RWPE1 (cell line): ENCODE data around the gene PARD6B.
A peak's percentile ranks its signal among the peaks of the same experiment; 100 is the strongest.

Experiments used
- CTCF ChIA-PET: fragments of 350-600 bp; sonication (Branson Sonifier 250); formaldehyde crosslinking; extraction: SDS; loops from one replicate; lab custom pipeline; 2021; lab: Yijun Ruan, JAX
- POLR2A ChIA-PET: fragments of 400-600 bp; formaldehyde crosslinking; extraction: SDS; loops from one replicate; lab custom pipeline; 2020; ENCODE audit warnings: antibody characterized with exemption; ENCODE audit not compliant: low non-redundant PET; lab: Yijun Ruan, JAX
- DNase-seq: peaks from one replicate; pipeline ENCODE4 v3.0.0; 2012; ENCODE audit warnings: low spot score
- H3K27ac ChIP-seq: fragments of 450-650 bp; 2 replicates; pipeline ENCODE4 v1.5.1; 2017
- CTCF ChIP-seq: fragments of 450-650 bp; conservative IDR thresholded peaks from 2 replicates; pipeline ENCODE4 v1.5.1; 2017; ENCODE audit warnings: low read depth, mild to moderate bottlenecking

Gene PARD6B

GRCh38 chr20:50731930-50732690 is 730 bp downstream of the PARD6B start:
- DNase-seq: peak; percentile 56
- POLR2A ChIA-PET: interaction anchor here (0.6 to 0.9 kb wide), 2 partner anchors 12 kb away, joined by 4 to 7 read pairs; no protein-coding TSS in a partner anchor
- peak overlapping the region; percentile 79 for H3K27ac ChIP-seq
- no peak for TF ChIP-seq CTCF
- CTCF ChIA-PET: interaction anchor here (1.4 to 1.7 kb wide), 2 partner anchors 17 to 96 kb away, joined by 5 read pairs; no protein-coding TSS in a partner anchor

- ChIA-PET POLR2A (interaction anchor here (0.6 kb wide), 1 partner anchor 66 kb away, joined by 3 read pairs; no protein-coding TSS in a partner anchor), CTCF (interaction anchor here (0.5 to 2.4 kb wide), 8 partner anchors 16 to 1352 kb away, joined by 3 to 10 read pairs (median 4); no protein-coding TSS in a partner anchor)
- no peak for DNase-seq
- no peak for TF ChIP-seq CTCF
- H3K27ac ChIP-seq: no peak overlapping the region
Observed at GRCh38 chr20:50733644-50734349, 2.4 kb downstream of the PARD6B start.

GRCh38 chr20:50734730-50735679 is 3.6 kb downstream of the PARD6B start:
- ChIA-PET CTCF (interaction anchor here (0.6 to 2.4 kb wide), 7 partner anchors 15 to 246 kb away, joined by 3 to 10 read pairs (median 3); no protein-coding TSS in a partner anchor), POLR2A (no interaction called here)
- DNase-seq: no peak
- no peak for TF ChIP-seq CTCF
- H3K27ac ChIP-seq: no peak overlapping the region

- peak; percentile 61 for DNase-seq
- CTCF ChIA-PET: interaction anchor here (0.7 to 2.4 kb wide), 4 partner anchors 14 to 245 kb away, joined by 3 to 10 read pairs (median 7); no protein-coding TSS in a partner anchor
Observed at GRCh38 chr20:50735813-50736212, 4.4 kb downstream of the PARD6B start.

GRCh38 chr20:50737352-50737751 is 6.0 kb downstream of the PARD6B start:
- no peak for DNase-seq
- no peak for TF ChIP-seq CTCF
- H3K27ac ChIP-seq: no peak overlapping the region
- CTCF ChIA-PET: interaction anchor here (0.5 to 0.6 kb wide), 2 partner anchors 13 to 110 kb away, joined by 3 to 4 read pairs; no protein-coding TSS in a partner anchor
- POLR2A ChIA-PET: no interaction called here

More at GRCh38 chr20:50735813-50736212, 4.4 kb downstream of the PARD6B start:
- H3K27ac ChIP-seq: no peak overlapping the region
- TF ChIP-seq CTCF: no peak
- POLR2A ChIA-PET: no interaction called here
